ENCODE results near the gene PLCH1. TPM values are rescaled to one million over a fixed set of nuclear protein-coding genes. Genes with fewer than 3 reads are reported as not detected.

The PLCH1 gene
- total RNA-seq, 1 experiment from 2014 or later = 4.1 TPM

- Histone ChIP-seq H3K36me3 (ENCODE audit: low read depth, low read length) (no peaks in the 10 kb centered on the region), H2AFZ (ENCODE audit: low read length) (no peak overlapping the region), H3F3A (ENCODE audit: low read length, unreplicated experiment) (no peaks in the 10 kb centered on the region), H4K20me1 (ENCODE audit: low read length) (no peaks in the 10 kb centered on the region), H3K4me3 (ENCODE audit: low read length) (no peak overlapping the region), H3K9me3 (ENCODE audit: low read length) (no peaks in the 10 kb centered on the region), H3K79me2 (ENCODE audit: low read length) (no peaks in the 10 kb centered on the region), H3K27ac (ENCODE audit: low read length) (no peak overlapping the region), H3K4me1 (ENCODE audit: insufficient read depth, low read length) (no peaks in the 10 kb centered on the region; the same call in 1 of the 2 replicates), H3K9ac (ENCODE audit: low read length) (no peak overlapping the region), H3K27me3 (ENCODE audit: low read length) (no peaks in the 10 kb centered on the region), H3K9me2 (replicated peaks; ENCODE audit: low read length) (no peaks in the 10 kb centered on the region), H3K4me2 (ENCODE audit: low read length) (no peak overlapping the region)
- CTCF ChIA-PET = no interaction called here
- intact Hi-C loops (cut with micrococcal nuclease) = no loop called here
- no TSS peak for BruUV-seq (replicated peaks)
- TF ChIP-seq EZH2 (IDR thresholded peaks at IDR 0.05; ENCODE audit: low read length, unreplicated experiment) = no peak
- no peak for TF ChIP-seq CTCF (conservative IDR thresholded peaks at IDR 0.05; ENCODE audit: low read depth, low read length)
- TF ChIP-seq EZH2phosphoT487 (IDR thresholded peaks at IDR 0.05; ENCODE audit: borderline replicate concordance, low read length) = no peak
- ATAC-seq = no peak
- POLR2A ChIA-PET (ENCODE audit: unreplicated experiment) = no interaction called here
- no peak for DNase-seq
Measured at GRCh38 chr3:155446366-155446765, 298.5 kb downstream of the PLCH1 start.

- Histone ChIP-seq H3K9me2 (replicated peaks; ENCODE audit: low read length) (no peaks in the 10 kb centered on the region), H3K79me2 (ENCODE audit: low read length) (no peaks in the 10 kb centered on the region), H3F3A (ENCODE audit: low read length, unreplicated experiment) (no peaks in the 10 kb centered on the region), H3K4me2 (ENCODE audit: low read length) (no peak overlapping the region), H3K27me3 (ENCODE audit: low read length) (no peaks in the 10 kb centered on the region), H3K36me3 (ENCODE audit: low read depth, low read length) (no peaks in the 10 kb centered on the region), H3K9me3 (ENCODE audit: low read length) (no peaks in the 10 kb centered on the region), H3K4me3 (ENCODE audit: low read length) (no peak overlapping the region), H3K4me1 (ENCODE audit: insufficient read depth, low read length) (no peaks in the 10 kb centered on the region; the same call in 1 of the 2 replicates), H3K9ac (ENCODE audit: low read length) (no peak overlapping the region), H4K20me1 (ENCODE audit: low read length) (no peaks in the 10 kb centered on the region), H3K27ac (ENCODE audit: low read length) (no peak overlapping the region), H2AFZ (ENCODE audit: low read length) (no peak overlapping the region)
- intact Hi-C loops (cut with micrococcal nuclease) = no loop called here
- TF ChIP-seq CTCF (conservative IDR thresholded peaks at IDR 0.05; ENCODE audit: low read depth, low read length) (no peak), EZH2 (IDR thresholded peaks at IDR 0.05; ENCODE audit: low read length, unreplicated experiment) (no peak), EZH2phosphoT487 (IDR thresholded peaks at IDR 0.05; ENCODE audit: borderline replicate concordance, low read length) (no peak)
- CTCF ChIA-PET = no interaction called here
- POLR2A ChIA-PET (ENCODE audit: unreplicated experiment) = no interaction called here
- ATAC-seq (no peak), DNase-seq (no peak)
- BruUV-seq (replicated peaks) = no TSS peak
Measured at GRCh38 chr3:155444771-155445170, 300.1 kb downstream of the PLCH1 start.

- Histone ChIP-seq H3K9ac (ENCODE audit: low read length) (no peak overlapping the region), H4K20me1 (ENCODE audit: low read length) (no peaks in the 10 kb centered on the region), H3K4me1 (ENCODE audit: insufficient read depth, low read length) (no peaks in the 10 kb centered on the region; the same call in 1 of the 2 replicates), H3K27ac (ENCODE audit: low read length) (no peak overlapping the region), H2AFZ (ENCODE audit: low read length) (no peak overlapping the region), H3K4me3 (ENCODE audit: low read length) (no peak overlapping the region), H3F3A (ENCODE audit: low read length, unreplicated experiment) (no peaks in the 10 kb centered on the region), H3K36me3 (ENCODE audit: low read depth, low read length) (no peaks in the 10 kb centered on the region), H3K9me3 (ENCODE audit: low read length) (no peaks in the 10 kb centered on the region), H3K79me2 (ENCODE audit: low read length) (no peaks in the 10 kb centered on the region), H3K4me2 (ENCODE audit: low read length) (no peak overlapping the region), H3K27me3 (ENCODE audit: low read length) (no peaks in the 10 kb centered on the region), H3K9me2 (replicated peaks; ENCODE audit: low read length) (no peaks in the 10 kb centered on the region)
- CTCF ChIA-PET = no interaction called here
- DNase-seq (no peak), ATAC-seq (no peak)
- intact Hi-C loops (cut with micrococcal nuclease) = no loop called here
- no TSS peak for BruUV-seq (replicated peaks)
- TF ChIP-seq CTCF (conservative IDR thresholded peaks at IDR 0.05; ENCODE audit: low read depth, low read length) (no peak), EZH2phosphoT487 (IDR thresholded peaks at IDR 0.05; ENCODE audit: borderline replicate concordance, low read length) (no peak), EZH2 (IDR thresholded peaks at IDR 0.05; ENCODE audit: low read length, unreplicated experiment) (no peak)
- POLR2A ChIA-PET (ENCODE audit: unreplicated experiment) = no interaction called here
Measured at GRCh38 chr3:155443815-155444214, 301.1 kb downstream of the PLCH1 start.
